GM21528 (cell line): ENCODE data around the gene PTAR1.

Experiments used
- ATAC-seq: cut with Tn5 transposase; IDR thresholded peaks from one replicate; pipeline ENCODE4 v1.9.1; 2021; ENCODE audit warnings: mild to moderate bottlenecking, moderate library complexity; ENCODE audit not compliant: unreplicated experiment, low FRiP score

PTAR1 gene

DNA sequence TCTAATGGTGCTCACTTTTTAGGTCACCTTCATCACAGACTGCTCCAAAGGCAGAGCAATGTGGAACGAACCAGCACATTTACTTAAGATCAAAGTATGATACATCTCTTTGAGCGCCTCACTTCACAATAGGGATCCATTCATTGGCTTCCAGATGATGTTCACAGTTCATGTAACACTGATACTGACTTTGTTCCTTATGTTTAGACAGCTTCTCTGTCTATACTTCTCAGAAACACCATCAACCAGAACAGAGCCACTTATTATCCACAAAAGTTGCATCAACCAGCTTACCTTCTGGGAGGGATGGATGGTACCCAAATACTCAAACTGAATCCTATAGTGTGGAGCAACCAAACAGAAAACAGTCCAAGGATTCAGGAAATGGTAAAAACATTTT, 4.6 kb downstream of the PTAR1 start:
- ATAC-seq: no peak

DNA sequence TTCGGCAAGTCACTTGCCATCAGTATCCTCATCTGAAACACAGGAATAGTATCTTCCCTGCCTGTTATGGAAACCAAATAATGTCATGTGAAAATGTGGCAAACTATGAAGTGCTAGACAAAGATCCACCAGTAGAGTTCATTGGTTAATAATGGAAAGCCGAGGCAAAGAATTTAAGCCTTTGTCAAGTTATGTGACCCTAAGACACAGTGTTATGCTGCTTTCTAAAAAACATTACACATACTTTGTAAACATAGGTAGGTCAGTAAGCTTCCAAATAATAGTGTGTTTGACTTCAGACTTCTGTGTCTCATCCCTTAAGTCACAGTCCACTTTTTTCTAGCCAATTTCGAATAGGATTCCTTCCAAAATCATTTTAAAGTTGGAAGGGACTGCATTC, 6.0 kb downstream of the PTAR1 start:
- ATAC-seq: no peak

- no peak for ATAC-seq
Observed at GRCh38 chr9:69750085-69750484, 9.7 kb downstream of the PTAR1 start.

DNA sequence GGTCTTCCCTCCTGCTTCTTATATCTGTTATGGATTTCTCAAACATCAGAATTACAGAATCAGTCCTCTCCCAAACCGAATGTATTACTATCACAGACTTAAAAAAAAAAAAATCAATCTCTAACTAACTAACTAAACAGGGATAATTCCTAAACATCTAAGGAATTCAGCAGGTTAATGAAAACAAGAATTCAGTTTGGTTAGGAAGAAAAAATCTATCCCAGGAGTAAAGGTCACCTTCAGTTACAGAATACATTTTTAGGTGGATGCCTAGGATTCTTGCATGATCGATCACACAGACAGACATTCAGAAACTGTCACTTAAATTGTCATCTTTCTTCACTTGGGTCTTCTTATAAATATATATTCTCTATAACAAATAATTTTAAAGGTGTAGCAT, 11.5 kb downstream of the PTAR1 start:
- ATAC-seq: no peak

DNA sequence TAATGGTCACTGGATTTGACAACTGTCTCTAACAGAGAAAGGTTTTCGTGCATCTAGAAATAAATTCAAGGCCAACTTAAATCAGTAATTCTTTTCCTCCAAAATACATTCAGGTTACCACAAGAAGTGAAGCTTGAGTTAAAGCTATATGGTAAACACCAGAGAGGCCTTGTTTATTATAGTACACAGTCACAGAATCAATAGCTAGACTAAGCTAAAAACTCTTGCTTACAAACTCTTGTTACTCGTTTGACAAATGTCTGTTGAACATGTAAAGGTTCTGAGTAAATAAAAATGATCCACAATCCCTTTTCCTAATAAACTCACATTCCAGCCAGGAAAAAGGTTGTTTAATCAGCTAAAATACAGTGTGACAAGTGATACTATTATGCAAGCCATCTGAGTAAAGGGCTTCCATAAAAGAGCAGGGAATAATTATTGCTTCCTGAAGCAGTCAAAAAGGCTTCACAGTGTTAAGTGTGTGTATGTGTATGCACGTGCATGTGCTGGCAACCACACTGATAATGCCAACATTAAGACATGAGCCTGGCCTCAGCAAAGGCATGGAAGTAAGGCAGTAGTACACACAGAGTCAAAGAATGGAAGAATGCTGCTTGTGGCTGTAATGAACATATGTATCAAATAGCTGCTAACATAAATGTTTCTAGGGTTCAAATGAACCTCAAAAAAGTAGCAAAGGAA, 12.8 kb downstream of the PTAR1 start:
- no peak for ATAC-seq

DNA sequence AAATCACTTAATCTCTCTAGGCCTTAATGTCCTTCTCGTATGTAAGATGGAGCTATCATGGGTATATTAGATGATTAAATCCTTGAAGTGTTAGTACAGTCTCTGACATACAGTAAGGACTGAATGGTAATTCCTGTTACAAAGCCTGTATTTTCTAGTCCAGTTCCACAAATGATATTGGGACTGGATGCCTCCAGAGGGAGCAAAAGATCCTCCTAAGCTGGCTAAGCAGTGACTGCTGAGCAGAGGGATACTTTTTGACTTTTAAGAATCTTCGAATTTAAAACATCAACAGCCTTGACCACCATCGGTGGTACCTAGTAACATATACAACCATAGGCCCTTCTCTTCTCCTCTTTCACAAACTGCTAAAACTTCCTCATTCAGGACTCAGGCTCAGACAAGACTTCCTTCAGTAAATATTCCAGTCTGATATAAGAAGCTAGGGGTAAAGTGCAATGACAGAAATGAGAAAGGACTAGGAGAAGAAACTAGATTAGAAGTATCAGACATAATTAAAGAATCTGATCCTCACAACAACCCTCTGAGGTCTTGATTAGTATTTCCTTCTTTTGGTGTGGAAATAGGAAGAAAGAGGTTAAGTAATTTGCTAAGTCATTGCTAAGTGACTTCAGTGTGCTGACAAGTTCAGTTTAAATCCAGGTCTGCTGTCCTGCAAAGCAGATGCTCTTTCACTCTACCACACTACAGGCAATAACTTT, 13.9 kb downstream of the PTAR1 start:
- no peak for ATAC-seq

DNA sequence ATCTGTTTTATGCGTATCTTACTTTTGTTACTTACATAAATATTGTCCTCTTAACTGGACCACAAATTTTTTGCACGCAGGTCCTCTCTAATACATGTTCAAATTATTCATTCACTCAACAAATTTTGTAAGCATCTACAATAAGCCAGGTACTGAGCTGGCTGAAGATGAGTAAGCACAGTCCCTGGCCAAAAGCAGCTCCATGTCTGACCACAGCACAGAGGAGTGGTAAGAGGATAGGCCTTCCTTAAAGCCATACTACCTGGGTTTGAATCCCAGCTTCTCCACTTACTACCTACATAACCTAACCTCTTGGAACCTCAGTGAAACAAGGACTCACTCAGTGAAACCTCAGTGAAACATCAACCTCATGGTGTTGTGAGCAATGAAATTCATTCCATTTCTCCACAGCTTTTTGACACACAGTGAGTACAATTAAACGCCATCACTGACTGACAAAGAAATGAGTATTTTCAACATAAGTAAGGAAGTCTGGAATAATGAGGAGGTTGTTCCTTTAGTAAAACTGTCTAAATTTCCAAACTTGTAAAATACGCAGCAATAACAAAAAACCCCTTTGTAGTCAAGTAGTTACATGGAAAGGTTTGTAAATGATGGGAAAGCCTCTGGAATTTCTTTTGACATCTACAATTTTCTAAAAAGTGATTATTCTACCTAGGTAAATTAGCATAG, 15.0 kb downstream of the PTAR1 start:
- no peak for ATAC-seq

GRCh38 chr9:69743930-69744329, 15.9 kb downstream of the PTAR1 start:
- no peak for ATAC-seq

DNA sequence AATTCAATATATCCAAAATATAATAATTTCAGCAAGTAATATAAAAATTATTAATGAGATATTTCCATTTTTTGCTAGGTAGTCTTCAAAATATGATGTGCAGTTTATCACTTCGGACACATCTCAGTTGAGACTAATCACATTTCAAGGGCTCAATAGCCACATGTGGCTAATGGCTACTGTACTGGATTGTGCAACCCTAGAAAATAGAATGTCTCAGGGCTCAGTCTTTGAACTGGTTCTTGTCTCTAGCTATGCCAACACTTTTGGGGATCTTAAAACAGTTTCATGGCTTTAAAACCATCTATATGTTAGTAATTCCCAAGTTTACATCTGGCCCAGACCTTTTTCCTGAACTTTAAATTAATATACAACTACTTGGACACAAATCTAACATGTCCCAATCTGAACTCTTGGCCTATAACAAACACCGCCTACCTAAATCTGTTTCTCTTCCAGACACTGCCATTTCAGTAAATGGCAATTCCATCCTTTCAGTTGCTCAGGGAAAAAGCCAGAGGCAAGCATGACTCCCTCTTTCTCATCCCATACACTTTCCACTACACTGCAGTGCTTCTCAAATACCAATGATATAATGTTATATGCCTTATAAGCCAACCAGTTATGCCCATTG, 18.8 kb downstream of the PTAR1 start:
- no peak for ATAC-seq

DNA sequence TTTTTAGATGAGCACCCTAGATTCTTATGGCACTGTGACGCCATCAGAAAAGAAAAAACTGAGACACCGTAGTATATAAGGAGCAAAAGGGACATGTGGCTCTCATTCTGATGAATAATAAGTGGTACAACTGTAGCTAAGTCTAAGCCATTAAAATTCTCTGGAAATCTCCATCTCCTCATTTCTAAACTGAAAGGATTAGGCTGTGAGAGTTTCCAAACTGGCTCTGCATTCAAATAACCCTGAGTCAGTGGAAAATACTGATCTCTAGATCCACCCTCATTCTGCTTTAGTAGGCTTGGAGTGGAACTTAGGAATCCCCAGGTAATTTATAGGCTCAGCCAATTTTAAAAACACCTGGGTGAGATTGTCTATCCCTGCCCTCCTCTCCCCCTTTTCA, 28.5 kb downstream of the PTAR1 start:
- no peak for ATAC-seq

- ATAC-seq: no peak
Observed at GRCh38 chr9:69719983-69720382, 39.8 kb downstream of the PTAR1 start.

DNA sequence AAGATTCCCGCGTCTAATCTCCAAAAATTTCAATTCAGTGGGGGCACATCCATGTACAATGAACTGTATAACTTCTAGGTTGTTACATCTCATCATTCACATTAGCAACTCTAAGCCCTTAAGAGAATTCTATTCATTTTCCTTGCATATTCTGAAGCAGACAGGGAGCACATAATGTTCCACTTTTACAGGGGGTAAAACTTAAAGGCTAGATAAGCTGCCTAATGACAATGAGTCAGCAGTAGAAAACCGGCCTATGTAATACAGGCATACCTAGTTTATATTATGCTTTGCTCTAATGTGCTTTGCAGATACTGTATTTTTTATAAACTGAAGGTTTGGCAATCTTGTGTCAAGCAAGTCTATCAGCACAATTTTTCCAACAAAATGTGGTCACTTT, 40.4 kb downstream of the PTAR1 start:
- ATAC-seq: no peak

DNA sequence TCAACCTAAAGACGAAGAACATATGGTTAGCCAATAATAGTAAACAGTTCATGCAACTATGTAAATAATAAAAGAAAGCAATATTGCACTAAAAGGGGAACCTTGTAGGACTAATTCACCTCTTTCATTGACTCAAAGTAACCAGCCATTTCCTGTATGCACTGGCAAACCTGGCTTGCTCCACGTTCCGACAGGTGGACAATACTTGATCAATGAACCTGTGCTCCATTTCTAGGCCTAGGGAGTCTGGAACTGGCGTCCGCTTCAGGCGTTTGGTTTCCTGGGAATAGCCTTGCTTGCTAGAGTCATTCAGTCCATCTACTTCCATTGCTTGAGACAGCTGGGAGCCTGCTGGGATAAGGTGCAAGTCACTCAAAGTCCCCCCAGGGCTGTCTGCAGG, 41.6 kb downstream of the PTAR1 start:
- ATAC-seq: no peak

DNA sequence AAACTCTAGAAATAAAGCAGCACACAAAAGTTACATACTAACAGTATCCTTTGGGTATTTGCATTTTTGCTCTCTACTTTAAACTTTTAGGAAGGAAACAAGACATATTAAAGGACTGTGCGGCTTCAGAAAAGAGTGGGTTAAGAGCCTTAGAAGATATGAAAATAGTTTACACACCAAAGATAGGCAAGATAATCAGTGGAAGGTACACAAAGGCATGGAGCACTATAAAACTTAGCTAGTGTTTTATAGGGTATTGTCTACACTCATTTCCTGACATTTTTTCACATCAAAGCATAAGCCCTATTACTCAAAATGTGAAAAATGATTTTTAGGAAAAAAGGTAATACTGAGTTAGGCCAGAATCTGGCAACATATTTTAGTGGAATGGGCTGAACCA, 44.0 kb downstream of the PTAR1 start:
- no peak for ATAC-seq

DNA sequence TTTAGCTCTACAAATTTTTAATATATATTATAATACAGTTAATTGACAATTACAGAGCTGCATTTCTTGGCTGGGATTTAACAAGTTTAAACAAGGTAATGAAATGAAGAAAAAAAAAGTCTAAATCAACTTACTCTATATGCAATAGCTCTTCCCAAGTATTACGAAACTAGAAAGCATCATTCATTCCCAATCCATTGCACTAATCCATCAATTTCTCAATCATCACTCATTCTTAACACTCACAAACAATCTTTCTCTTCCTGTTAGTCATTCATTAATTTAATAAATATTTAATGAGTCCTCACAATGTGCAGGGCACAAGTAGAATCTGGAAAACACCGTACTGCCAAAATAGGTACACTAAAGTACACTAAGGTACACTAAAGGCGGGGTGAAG, 44.7 kb downstream of the PTAR1 start:
- ATAC-seq: no peak

- ATAC-seq: no peak
Observed at GRCh38 chr9:69697475-69697874, 62.3 kb downstream of the PTAR1 start.

DNA sequence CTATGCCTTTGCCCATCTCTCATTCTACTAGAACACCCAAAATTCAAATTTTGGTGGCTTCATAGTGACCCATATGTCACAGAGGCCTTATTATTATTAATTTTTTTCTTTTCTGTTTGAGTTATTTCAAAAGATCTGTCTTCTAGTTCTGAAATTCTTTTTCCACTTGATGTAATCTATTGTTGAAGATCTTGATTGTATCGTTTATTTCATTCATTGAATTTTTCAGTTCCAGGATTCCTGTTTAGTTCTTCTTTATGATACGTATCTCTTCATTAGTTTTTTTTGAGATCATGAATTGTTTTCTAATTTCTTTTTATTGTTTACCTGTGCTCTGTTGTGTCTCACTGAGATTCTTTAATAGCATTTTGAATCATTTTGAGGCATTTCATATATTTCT, 63.0 kb downstream of the PTAR1 start:
- ATAC-seq: no peak

- no peak for ATAC-seq
Observed at GRCh38 chr9:69689991-69690538, 69.7 kb downstream of the PTAR1 start.

GRCh38 chr9:69683927-69684326, 75.9 kb downstream of the PTAR1 start:
- no peak for ATAC-seq

DNA sequence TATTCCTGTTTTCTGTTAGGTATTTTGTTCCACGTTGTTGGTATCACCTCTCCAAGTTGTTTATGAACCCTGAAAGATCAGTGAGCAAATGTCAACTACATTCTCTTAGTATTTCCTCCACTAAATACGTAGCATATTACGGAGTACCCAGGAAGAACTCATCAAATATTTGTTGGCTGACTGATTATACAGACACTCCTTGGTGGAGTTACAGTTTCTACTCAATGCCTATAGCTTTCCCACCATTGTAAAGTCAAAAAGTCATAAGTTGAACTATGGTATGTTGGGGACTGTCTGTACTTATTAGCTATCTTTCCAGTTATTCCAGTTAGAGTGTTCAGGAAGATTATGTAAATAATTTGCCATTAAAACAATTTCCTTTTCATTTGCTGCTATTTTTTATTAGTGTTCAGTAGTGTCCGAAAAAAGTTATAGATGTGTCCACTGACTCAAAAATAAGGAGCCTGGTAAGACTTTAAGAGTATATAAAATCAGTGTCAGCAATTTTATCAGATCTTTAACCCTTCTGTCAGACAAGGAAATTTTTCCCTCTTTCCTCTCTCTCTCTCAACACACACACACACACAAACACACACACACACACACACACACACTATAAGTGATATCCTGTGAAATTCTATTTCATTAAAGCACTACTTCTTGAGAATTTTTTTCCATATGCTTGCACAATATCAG, 80.8 kb downstream of the PTAR1 start:
- no peak for ATAC-seq
